A549 (cell line): ENCODE measurements around the gene DNAJC5. TPM values are rescaled to one million over a fixed set of nuclear protein-coding genes. Genes with fewer than 3 reads are reported as not detected.
"Not testable (repeated sequence)": the region's sequence is repeated elsewhere in the genome, so short reads cannot be mapped to it uniquely, and the experiment has no call there.

ENCODE experiments used
- ATAC-seq, 2 experiments: fragments of 200-7000 bp in 1 of 2; fragments of >200 bp in 1 of 2; cut with Nextera tagmentation in 1 of 2; cut with Tn5 transposase in 1 of 2; 3 replicates each; pipeline versions ENCODE4 v1.8.0 to v1.9.1; 2018 to 2020; ENCODE audit warnings: mild to moderate bottlenecking in 1 of 2, moderate library complexity in 1 of 2
- CTCF ChIA-PET: fragments of 300-600 bp; sonication (Branson Sonifier 250); formaldehyde crosslinking; extraction: SDS; loops from one replicate; lab custom pipeline; 2021; ENCODE audit warnings: antibody characterized with exemption, inconsistent platforms; lab: Yijun Ruan, JAX
- POLR2A ChIA-PET: fragments of 350-600 bp; formaldehyde crosslinking; extraction: SDS; loops from one replicate; lab custom pipeline; 2021; ENCODE audit warnings: antibody characterized with exemption, inconsistent platforms; lab: Yijun Ruan, JAX
- DNase-seq, 2 experiments: peaks; one replicate each; pipeline versions ENCODE4 v3.0.0 to v3.0.0-alpha.2; 2011 to 2016; ENCODE audit warnings: low read depth in 1 of 2, low spot score in 1 of 2
- FAIRE-seq: peaks from 2 replicates; lab custom pipeline; 2011; peaks lifted over from hg19 to GRCh38; lab: Jason Lieb, UNC
- H3K27ac ChIP-seq, 2 experiments: fragments of >200 bp; sonication (Bioruptor Twin); formaldehyde crosslinking; 3 replicates each; pipeline ENCODE4 v1.5.1; 2016 to 2017
- H3K4me1 ChIP-seq: fragments of >200 bp; sonication (Bioruptor Twin); formaldehyde crosslinking; 3 replicates; pipeline ENCODE4 v1.6.1; 2016
- H3K4me2 ChIP-seq: fragments of >200 bp; sonication (Bioruptor Twin); formaldehyde crosslinking; 3 replicates; pipeline ENCODE4 v1.6.1; 2016
- H3K4me3 ChIP-seq: fragments of >200 bp; sonication (Bioruptor Twin); formaldehyde crosslinking; 3 replicates; pipeline ENCODE4 v1.5.1; 2016
- H3K9me3 ChIP-seq: fragments of >200 bp; sonication (Bioruptor Twin); formaldehyde crosslinking; 3 replicates; pipeline ENCODE4 v1.6.1; 2016
- BHLHE40 ChIP-seq: IDR thresholded peaks from 2 replicates; pipeline ENCODE4 v1.6.1; 2012; ENCODE audit warnings: low read depth, low read length, inconsistent platforms
- EP300 ChIP-seq, 2 experiments: fragments of >200 bp; sonication (Bioruptor Twin); formaldehyde crosslinking; IDR thresholded peaks; 2 replicates in 1 of 2; 3 replicates in 1 of 2; pipeline ENCODE4 v1.6.1; 2016 to 2017
- FOXS1 ChIP-seq: fragments of 250-450 bp; sonication (Bioruptor Pico); IDR thresholded peaks from 2 replicates; pipeline ENCODE4 v1.5.0; 2020; ENCODE audit warnings: mild to moderate bottlenecking, moderate library complexity
- KDM5A ChIP-seq: fragments of 200-600 bp; sonication (generic); IDR thresholded peaks from 2 replicates; pipeline ENCODE4 v1.6.1; 2016; ENCODE audit warnings: antibody characterized with exemption, mild to moderate bottlenecking
- MAZ ChIP-seq: fragments of 150-350 bp; IDR thresholded peaks from 2 replicates; pipeline ENCODE4 v1.6.1; 2014; ENCODE audit warnings: antibody characterized with exemption, low read depth, low read length, borderline replicate concordance
- NR3C1 ChIP-seq: fragments of >200 bp; sonication (Bioruptor Twin); formaldehyde crosslinking; IDR thresholded peaks from 3 replicates; pipeline ENCODE4 v1.6.1; 2017
- POLR2A ChIP-seq: IDR thresholded peaks from 2 replicates; pipeline ENCODE4 v1.6.1; 2012; ENCODE audit warnings: mild to moderate bottlenecking, low read length
- RCOR1 ChIP-seq: fragments of 150-350 bp; IDR thresholded peaks from 2 replicates; pipeline ENCODE4 v1.6.1; 2014; ENCODE audit warnings: antibody characterized with exemption, low read length, low read depth
- RNF2 ChIP-seq: fragments of 200-600 bp; sonication (generic); IDR thresholded peaks from 2 replicates; pipeline ENCODE4 v1.6.1; 2016; ENCODE audit warnings: low read depth, mild to moderate bottlenecking, antibody characterized with exemption, moderate library complexity, borderline replicate concordance
- WGBS: methylation state at CpG from one replicate; pipeline ENCODE4 v1.1.6; 2017; ENCODE audit errors: missing lambda C conversion rate; 5-methylcytosine and 5-hydroxymethylcytosine counted together
- polyA plus RNA-seq, 4 experiments: library from polyadenylated mRNA; depleted of rRNA in 3 of 4; stranded (reverse); fragments of >200 nt; fragmentation: RNase III in 1 of 4; extraction: RNeasy Plus Mini Kit Qiagen cat#74134 plus additional on column Dnase treatment in 1 of 4; gene quantifications; 2 replicates in 3 of 4; 3 replicates in 1 of 4; pipeline ENCODE4 v1.2.3, GENCODE V29; 2011 to 2017
- TF ChIP-seq, protein P1 (sequence below): IDR thresholded peaks from 2 replicates; pipeline ENCODE4 v1.6.1; 2012; ENCODE audit warnings: low read depth, borderline replicate concordance
- TF ChIP-seq, protein P2 (sequence below): fragments of 250-450 bp; sonication (Bioruptor Pico); IDR thresholded peaks from 2 replicates; pipeline ENCODE4 v1.5.0; 2020; ENCODE audit warnings: low read depth, mild to moderate bottlenecking, moderate library complexity
- TF ChIP-seq, protein P3 (sequence below): fragments of >200 bp; sonication (Bioruptor Twin); formaldehyde crosslinking; IDR thresholded peaks from 3 replicates; pipeline ENCODE4 v1.6.1; 2016

DNAJC5 gene
- polyA plus RNA-seq, 2 of the 4 experiments (the other 2 are of a cell fraction) = 20.4 to 23.2 TPM

DNA sequence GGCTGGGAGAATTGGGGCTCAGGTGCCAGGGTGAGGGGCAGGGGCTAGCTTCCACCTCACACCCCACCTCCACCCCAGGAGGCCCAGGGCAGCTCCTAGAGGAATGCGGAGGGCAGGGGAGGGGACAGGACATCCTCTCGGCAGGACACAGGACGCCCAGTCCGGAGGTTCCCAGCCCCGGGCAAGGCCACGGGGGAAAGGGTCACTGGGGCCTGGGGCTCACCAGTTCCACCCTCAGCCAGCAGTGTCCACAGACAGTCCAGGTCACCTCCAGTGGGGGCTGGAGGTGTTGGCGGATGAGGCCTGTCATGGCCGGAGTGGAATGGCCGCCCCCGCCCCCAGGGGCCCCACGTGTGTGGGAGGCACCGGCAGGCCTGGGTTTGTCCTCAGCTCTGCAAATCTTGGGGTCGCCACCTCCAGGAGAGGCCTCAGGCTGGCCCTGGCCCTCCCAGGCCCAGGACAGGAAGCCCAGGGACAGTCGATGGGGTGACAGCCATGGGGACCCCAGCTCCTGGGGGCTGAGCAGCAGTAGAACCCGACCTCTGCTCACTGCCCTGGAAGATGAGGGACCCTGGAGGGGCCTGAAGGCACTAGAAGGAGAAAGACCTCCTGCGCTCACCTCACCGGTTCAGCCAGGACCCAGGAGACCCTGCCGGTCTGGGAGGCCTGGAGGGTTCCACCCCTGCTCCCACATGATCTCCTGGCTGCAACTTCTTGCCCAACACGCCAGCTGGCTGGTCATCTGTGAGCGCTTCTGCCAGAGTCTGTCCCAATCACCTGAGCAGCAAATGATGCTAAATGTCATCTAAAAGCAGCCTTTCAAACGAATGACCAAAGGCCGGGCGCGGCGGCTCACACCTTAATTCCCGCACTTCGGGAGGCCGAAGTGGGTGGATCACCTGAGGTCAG lies 46.7 kb upstream of the DNAJC5 start (continued):
- TF ChIP-seq, protein P1, sequence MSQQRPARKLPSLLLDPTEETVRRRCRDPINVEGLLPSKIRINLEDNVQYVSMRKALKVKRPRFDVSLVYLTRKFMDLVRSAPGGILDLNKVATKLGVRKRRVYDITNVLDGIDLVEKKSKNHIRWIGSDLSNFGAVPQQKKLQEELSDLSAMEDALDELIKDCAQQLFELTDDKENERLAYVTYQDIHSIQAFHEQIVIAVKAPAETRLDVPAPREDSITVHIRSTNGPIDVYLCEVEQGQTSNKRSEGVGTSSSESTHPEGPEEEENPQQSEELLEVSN = no peak
- no peak for TF ChIP-seq RNF2
- no peak for TF ChIP-seq FOXS1 (CRISPR knock-in tag)
- no peak for TF ChIP-seq BHLHE40
- no peak for TF ChIP-seq EP300 (IDR thresholded peaks at IDR 0.05)

DNA sequence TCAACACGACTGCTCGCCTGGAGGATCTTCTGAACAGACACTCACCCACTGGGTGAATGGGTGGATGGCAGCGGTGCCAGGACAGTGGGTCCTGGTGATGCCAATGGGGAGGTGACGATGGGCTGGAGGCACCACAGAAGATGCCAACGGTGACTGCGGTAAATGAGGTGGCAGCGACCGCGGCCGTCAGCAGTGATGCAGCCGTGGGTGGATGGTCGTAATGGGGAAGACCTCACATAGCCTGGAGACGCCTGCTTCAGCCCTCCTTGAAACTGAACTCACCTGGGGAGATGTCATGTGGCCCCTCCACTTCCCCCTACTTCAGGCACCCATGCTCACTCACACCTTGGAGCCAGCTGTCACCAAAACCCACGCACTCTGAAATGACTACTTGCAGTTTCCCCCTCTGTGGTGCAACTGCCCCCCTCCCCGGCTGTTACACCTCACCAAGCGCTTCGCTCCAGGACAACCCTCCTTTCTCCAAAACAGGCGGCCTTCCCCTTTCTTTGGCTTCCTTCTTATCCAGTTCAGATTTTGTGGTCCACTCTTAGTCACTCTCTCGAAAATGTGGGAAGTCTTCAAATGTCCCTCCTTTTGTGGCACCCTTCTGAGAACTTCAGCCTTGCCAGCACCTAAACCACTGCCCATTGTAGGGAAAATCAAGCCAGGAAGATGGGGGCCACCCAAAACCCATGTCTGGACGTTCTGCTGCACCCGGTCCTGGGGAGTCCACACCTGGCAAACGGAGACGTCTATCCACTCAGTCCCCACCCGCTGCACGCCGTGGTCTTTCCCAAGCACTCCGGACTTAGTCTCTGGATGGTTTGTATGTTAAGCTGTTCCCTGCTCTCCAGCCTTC lies 44.0 kb upstream of the DNAJC5 start:
- H3K9me3 ChIP-seq = no peaks in the 10 kb centered on the region
- ChIA-PET CTCF (interaction anchor here (0.8 to 1.5 kb wide), 2 partner anchors 12 to 14 kb away, joined by 3 to 4 read pairs; partner anchors contain the start of gene TPD52L2), POLR2A (no interaction called here)
- DNase-seq (no peak), ATAC-seq (no peak), FAIRE-seq (no peak)
- TF ChIP-seq, protein P2, sequence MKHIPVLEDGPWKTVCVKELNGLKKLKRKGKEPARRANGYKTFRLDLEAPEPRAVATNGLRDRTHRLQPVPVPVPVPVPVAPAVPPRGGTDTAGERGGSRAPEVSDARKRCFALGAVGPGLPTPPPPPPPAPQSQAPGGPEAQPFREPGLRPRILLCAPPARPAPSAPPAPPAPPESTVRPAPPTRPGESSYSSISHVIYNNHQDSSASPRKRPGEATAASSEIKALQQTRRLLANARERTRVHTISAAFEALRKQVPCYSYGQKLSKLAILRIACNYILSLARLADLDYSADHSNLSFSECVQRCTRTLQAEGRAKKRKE (CRISPR knock-in tag) = no peak
- TF ChIP-seq NR3C1 (no peak), RCOR1 (no peak), POLR2A (no peak), KDM5A (no peak), MAZ (no peak)
- TF ChIP-seq, protein P3, sequence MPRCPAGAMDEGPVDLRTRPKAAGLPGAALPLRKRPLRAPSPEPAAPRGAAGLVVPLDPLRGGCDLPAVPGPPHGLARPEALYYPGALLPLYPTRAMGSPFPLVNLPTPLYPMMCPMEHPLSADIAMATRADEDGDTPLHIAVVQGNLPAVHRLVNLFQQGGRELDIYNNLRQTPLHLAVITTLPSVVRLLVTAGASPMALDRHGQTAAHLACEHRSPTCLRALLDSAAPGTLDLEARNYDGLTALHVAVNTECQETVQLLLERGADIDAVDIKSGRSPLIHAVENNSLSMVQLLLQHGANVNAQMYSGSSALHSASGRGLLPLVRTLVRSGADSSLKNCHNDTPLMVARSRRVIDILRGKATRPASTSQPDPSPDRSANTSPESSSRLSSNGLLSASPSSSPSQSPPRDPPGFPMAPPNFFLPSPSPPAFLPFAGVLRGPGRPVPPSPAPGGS = no peak
- H3K4me2 ChIP-seq = no peak overlapping the region
- no peak overlapping the region for H3K27ac ChIP-seq
- peaks cover 29% of the 10 kb centered on the region for H3K4me1 ChIP-seq
- no peak overlapping the region for H3K4me3 ChIP-seq
- WGBS = 83% methylated on average over 25 of the region's 27 CpGs

DNA sequence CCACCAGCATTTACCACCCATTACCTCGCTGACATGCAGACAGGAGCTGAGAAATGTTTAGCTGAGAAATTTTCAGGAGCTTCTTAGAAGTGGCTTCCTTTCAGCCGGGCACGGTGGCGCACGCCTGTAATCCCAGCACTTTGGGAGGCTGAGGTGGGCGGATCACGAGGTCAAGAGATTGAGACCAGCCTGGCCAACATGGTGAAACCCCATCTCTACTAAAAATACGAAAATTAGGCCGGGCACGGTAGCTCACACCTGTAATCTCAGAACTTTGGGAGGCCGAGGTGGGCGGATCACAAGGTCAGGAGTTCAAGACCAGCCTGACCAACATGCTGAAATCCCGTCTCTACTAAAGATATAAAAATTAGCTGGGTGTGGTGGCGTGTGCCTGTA lies 43.4 kb upstream of the DNAJC5 start:
- peaks cover 23% of the 10 kb centered on the region for H3K4me1 ChIP-seq
- POLR2A ChIA-PET, ATAC-seq, DNase-seq, FAIRE-seq, H3K9me3 ChIP-seq, H3K4me3 ChIP-seq, H3K4me2 ChIP-seq, H3K27ac ChIP-seq: not testable (repeated sequence)
- CTCF ChIA-PET = interaction anchor here (0.8 kb wide), 1 partner anchor 13 kb away, joined by 3 read pairs; the partner anchor contains the start of gene TPD52L2
- 86% methylated on average over 14 of the region's 14 CpGs for WGBS

DNA sequence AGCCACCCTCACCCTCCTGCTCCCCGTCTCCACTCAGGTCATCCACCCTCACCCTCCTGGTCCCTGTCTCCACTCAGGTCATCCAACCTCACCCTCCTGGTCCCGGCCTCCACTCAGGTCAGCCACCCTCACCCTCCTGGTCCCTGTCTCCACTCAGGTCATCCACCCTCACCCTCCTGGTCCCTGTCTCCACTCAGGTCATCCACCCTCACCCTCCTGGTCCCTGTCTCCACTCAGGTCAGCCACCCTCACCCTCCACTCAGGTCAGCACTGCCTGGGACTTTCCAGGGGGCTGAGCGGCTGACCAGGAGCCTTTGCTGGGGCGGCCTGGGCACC lies 41.2 kb upstream of the DNAJC5 start:
- Histone ChIP-seq H3K4me1 (peaks cover 13% of the 10 kb centered on the region; the same call in 1 of the 3 replicates), H3K27ac (peak overlapping the region in 1 of 2 experiments; percentile 42; a peak in 2 of 6 replicates)
- H3K4me2 ChIP-seq, POLR2A ChIA-PET, H3K9me3 ChIP-seq, DNase-seq, FAIRE-seq, H3K4me3 ChIP-seq, ATAC-seq: not testable (repeated sequence)
- CTCF ChIA-PET = interaction anchor here (2.6 kb wide), 1 partner anchor 10 kb away, joined by 12 read pairs; the partner anchor contains the start of gene TPD52L2
- 72% methylated on average over 4 of the region's 4 CpGs for WGBS
